Raji (cell line): ENCODE results near the gene TMEM182.

ENCODE experiments used
- POLR2A ChIP-seq: IDR thresholded peaks from 2 replicates; pipeline ENCODE4 v1.6.1; 2011; ENCODE audit warnings: low read depth, low read length, control low read depth; ENCODE audit not compliant: insufficient read depth

Gene TMEM182

GRCh38 chr2:102788216-102788884, 26.5 kb downstream of the TMEM182 start:
- TF ChIP-seq POLR2A: no peak

GRCh38 chr2:102788885-102789260, 27.0 kb downstream of the TMEM182 start:
- no peak for TF ChIP-seq POLR2A

DNA sequence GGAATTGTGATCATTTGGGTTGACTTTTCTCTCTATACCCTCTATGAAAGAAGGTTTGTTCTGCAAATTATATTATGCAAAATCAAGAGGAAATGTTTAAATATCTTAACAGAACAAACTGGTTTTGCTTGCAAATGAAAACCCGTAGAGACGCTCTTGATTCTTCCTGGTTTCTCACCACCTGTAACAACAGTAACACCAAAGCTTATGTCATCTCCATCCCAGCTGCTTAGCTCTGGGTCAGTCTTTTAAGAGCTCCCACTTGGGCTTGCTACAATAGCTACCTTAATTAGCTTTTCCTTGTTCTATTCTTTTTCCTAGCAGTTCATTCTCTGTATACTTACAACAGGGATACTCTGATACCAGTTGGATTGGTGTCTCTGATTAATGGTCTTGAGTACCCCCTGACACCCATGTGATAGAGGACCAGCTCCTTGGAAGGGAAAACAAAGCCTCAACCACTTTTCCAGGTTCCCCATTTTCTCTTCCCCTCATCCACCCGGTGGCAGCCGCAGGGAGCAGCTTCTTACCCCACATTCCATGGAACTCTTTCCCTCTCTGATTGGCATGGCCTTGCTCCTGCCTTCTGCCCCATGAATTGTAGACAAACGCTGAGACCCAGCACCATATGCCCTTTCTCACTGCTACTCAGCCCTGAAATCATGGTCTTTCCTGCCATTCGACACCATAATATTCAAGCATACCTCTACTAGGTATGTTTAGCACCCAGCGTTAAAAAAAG, 27.7 kb downstream of the TMEM182 start:
- TF ChIP-seq POLR2A: no peak

DNA sequence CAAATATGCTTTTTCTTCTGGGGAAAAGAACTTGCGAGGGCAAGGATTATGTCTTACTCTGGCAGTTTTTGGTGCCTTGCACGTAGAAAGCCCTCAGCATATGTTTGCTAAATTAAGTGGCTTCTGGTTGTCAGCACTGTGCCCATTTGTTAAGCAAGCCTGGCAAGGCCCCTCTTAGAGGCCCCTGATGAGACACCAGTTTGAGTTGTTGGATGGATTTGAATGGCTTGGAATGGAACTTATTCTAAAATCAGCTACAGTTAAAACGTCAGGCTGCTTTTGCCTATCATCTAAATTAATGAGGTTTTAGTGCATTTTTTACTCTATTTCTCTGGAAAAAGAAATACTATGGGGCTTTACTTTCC, 28.2 kb downstream of the TMEM182 start:
- TF ChIP-seq POLR2A: no peak

- TF ChIP-seq POLR2A: no peak
Observed at GRCh38 chr2:102792568-102793208, 30.9 kb downstream of the TMEM182 start.

GRCh38 chr2:102795641-102796040, 33.8 kb downstream of the TMEM182 start:
- no peak for TF ChIP-seq POLR2A

GRCh38 chr2:102796337-102796736, 34.5 kb downstream of the TMEM182 start:
- TF ChIP-seq POLR2A: no peak

- TF ChIP-seq POLR2A: no peak
Observed at GRCh38 chr2:102797486-102797885, 35.7 kb downstream of the TMEM182 start.

DNA sequence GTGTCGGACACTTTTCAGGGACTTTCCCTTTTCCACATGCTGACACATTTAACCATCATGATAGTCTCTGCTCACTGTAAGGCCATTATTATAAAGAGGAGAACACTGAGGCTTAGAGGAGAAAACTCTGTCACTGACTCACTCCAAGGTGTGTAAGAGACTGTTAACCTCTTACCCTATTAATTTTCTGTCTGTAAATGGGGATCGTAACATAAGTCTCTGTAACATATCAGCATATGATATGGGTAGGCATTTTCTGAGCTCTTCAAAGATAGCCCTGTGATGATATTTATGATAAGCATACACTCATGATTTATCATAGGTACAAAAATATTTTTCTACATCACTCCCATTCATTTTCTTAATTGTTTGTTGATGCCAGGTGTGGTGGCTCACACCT, 36.4 kb downstream of the TMEM182 start:
- no peak for TF ChIP-seq POLR2A

- no peak for TF ChIP-seq POLR2A
Observed at GRCh38 chr2:102801098-102801718, 39.4 kb downstream of the TMEM182 start.

DNA sequence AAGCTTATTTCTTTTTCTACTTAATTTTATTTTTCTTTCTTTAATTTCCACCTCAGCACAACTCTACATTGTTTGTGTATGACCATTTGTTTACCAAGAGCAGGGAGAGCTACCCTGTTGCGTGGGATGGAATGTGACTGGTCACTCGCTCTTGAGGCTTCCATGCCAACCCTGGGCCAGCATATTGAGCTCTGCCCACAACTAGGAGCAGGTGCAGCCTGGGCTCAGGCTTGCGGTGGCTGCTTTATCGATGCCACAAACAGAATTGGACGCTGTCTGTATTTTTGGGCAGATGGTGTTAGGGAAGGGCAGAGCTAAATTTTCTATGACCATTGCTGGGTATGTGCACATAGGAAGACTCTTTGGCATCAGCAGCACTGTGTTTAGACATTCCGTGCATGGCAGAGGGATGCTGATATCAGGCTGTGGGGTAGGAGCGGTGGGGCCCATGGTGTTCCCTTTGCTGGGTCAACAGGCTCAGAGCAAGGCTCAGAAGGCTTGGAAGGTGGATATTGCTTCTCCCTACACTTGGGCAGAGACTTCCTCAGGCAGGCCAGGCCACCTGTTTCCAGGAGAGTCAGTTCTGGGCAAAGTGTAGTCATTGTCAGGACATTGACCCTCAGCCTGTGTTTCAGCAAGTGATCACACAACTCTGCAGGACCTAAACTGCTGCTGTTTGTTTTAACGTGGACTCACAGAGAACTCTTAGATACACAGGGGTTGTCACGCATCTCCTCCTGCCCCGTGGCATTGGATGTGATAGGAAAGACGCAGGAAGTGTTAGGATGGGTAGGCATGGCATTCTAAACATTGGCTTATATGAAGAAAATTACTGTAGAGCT, 40.2 kb downstream of the TMEM182 start:
- no peak for TF ChIP-seq POLR2A

- TF ChIP-seq POLR2A: no peak
Observed at GRCh38 chr2:102803041-102803896, 41.4 kb downstream of the TMEM182 start.

GRCh38 chr2:102803897-102804217, 42.0 kb downstream of the TMEM182 start:
- no peak for TF ChIP-seq POLR2A

- no peak for TF ChIP-seq POLR2A
Observed at GRCh38 chr2:102806250-102806837, 44.5 kb downstream of the TMEM182 start.
